Esophagus squamous epithelium (tissue), 5 donors: ENCODE results near the gene RNGTT. TPM values are rescaled to one million over a fixed set of nuclear protein-coding genes. Genes with fewer than 3 reads are reported as not detected.

ENCODE experiments used
- DNase-seq: peaks from one replicate; lab custom pipeline; 2025; lab: John Stamatoyannopoulos, UW
- H3K27ac ChIP-seq, 4 donors: fragments of 200-600 bp; sonication (generic); one replicate each; pipeline ENCODE4 v1.5.1; 2016 to 2019; ENCODE audit warnings: mild to moderate bottlenecking in 1 of 4
- H3K27me3 ChIP-seq, 4 donors: fragments of 200-600 bp; sonication (generic); 1 replicate in 3 of 4; 2 replicates in 1 of 4; pipeline versions ENCODE4 v1.5.1 to v1.6.0; 2017 to 2021; ENCODE audit warnings: antibody characterized with exemption in 1 of 4
- H3K36me3 ChIP-seq, 3 donors: fragments of 200-600 bp; sonication (generic); one replicate each; pipeline ENCODE4 v1.5.1; 2016 to 2019
- H3K4me1 ChIP-seq, 3 donors: fragments of 200-600 bp; sonication (generic); one replicate each; pipeline ENCODE4 v1.5.1; 2017 to 2019
- H3K4me3 ChIP-seq, 4 donors: fragments of 200-600 bp; sonication (generic); 1 replicate in 3 of 4; 2 replicates in 1 of 4; pipeline ENCODE4 v1.5.1; 2016 to 2019; ENCODE audit warnings: mild to moderate bottlenecking in 2 of 4, moderate library complexity in 1 of 4
- H3K9me3 ChIP-seq, 3 donors: fragments of 200-600 bp; sonication (generic); one replicate each; pipeline ENCODE4 v1.5.1; 2016 to 2019
- POLR2A ChIP-seq, 4 donors: fragments of 450-650 bp; IDR thresholded peaks; one replicate each; pipeline ENCODE4 v1.6.1; 2017; ENCODE audit warnings: antibody characterized with exemption in 4 of 4, mild to moderate bottlenecking in 4 of 4, moderate library complexity in 3 of 4
- WGBS, 2 donors: methylation state at CpG; one replicate each; pipeline ENCODE4 v1.1.5; 2018; 5-methylcytosine and 5-hydroxymethylcytosine counted together
- intact Hi-C: fragments of 100-400 bp; cut with DNase I; formaldehyde crosslinking; loops from one replicate; pipeline ENCODE4 v1.15.0; 2022
- total RNA-seq, 4 donors: library from RNA; depleted of rRNA; stranded (reverse); fragments of >200 nt; gene quantifications; one replicate each; pipeline ENCODE4 v1.1.0, GENCODE V29; 2016
- TF ChIP-seq, protein P1 (sequence below), 6 experiments: fragments of 450-650 bp in 4 of 6; fragments of 200-600 bp in 2 of 6; sonication (generic) in 2 of 6; IDR thresholded peaks; one replicate each; pipeline ENCODE4 v1.5.1; 2016 to 2019; ENCODE audit warnings: antibody characterized with exemption in 6 of 6, mild to moderate bottlenecking in 4 of 6, moderate library complexity in 4 of 6
- donor health status: DM: yes; HTN: yes; CAD: no.

RNGTT gene
- total RNA-seq, 4 donors from 2014 or later = 8.3 to 22.3 (median 18.3) TPM

- intact Hi-C loops = no loop called here
- Histone ChIP-seq H3K9me3 (no peaks in the 10 kb centered on the region), H3K27me3 (no peaks in the 10 kb centered on the region), H3K36me3 (no peaks in the 10 kb centered on the region), H3K4me1 (no peaks in the 10 kb centered on the region), H3K27ac (no peak overlapping the region), H3K4me3 (no peak overlapping the region)
- TF ChIP-seq, protein P1, sequence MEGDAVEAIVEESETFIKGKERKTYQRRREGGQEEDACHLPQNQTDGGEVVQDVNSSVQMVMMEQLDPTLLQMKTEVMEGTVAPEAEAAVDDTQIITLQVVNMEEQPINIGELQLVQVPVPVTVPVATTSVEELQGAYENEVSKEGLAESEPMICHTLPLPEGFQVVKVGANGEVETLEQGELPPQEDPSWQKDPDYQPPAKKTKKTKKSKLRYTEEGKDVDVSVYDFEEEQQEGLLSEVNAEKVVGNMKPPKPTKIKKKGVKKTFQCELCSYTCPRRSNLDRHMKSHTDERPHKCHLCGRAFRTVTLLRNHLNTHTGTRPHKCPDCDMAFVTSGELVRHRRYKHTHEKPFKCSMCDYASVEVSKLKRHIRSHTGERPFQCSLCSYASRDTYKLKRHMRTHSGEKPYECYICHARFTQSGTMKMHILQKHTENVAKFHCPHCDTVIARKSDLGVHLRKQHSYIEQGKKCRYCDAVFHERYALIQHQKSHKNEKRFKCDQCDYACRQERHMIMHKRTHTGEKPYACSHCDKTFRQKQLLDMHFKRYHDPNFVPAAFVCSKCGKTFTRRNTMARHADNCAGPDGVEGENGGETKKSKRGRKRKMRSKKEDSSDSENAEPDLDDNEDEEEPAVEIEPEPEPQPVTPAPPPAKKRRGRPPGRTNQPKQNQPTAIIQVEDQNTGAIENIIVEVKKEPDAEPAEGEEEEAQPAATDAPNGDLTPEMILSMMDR (IDR thresholded peaks at IDR 0.05) = no peak
- TF ChIP-seq POLR2A (IDR thresholded peaks at IDR 0.05) = no peak
- no peak for DNase-seq
- 55 to 78% methylated on average over 2 of the region's 2 CpGs for WGBS, 2 donors
Measured at GRCh38 chr6:88855541-88856147, 107.8 kb downstream of the RNGTT start.

- no peak for TF ChIP-seq POLR2A (IDR thresholded peaks at IDR 0.05)
- TF ChIP-seq, protein P1 (IDR thresholded peaks at IDR 0.05) = no peak
- intact Hi-C loops = no loop called here
- H3K27me3 ChIP-seq = no peaks in the 10 kb centered on the region
- H3K36me3 ChIP-seq = no peaks in the 10 kb centered on the region
- H3K4me3 ChIP-seq = no peak overlapping the region
- no peak overlapping the region for H3K27ac ChIP-seq
- no peak for DNase-seq
- H3K4me1 ChIP-seq = no peaks in the 10 kb centered on the region
- no peaks in the 10 kb centered on the region for H3K9me3 ChIP-seq
Measured at GRCh38 chr6:88852775-88853174, 110.6 kb downstream of the RNGTT start.

GRCh38 chr6:88852000-88852399, 111.4 kb downstream of the RNGTT start:
- no peak for TF ChIP-seq POLR2A (IDR thresholded peaks at IDR 0.05)
- TF ChIP-seq, protein P1 (IDR thresholded peaks at IDR 0.05) = no peak
- no peaks in the 10 kb centered on the region for H3K27me3 ChIP-seq
- no peaks in the 10 kb centered on the region for H3K4me1 ChIP-seq
- H3K4me3 ChIP-seq = no peak overlapping the region
- 92 to 96% methylated on average over 2 of the region's 2 CpGs for WGBS, 2 donors
- no peak overlapping the region for H3K27ac ChIP-seq
- H3K9me3 ChIP-seq = no peaks in the 10 kb centered on the region
- no peaks in the 10 kb centered on the region for H3K36me3 ChIP-seq
- intact Hi-C loops = no loop called here
- no peak for DNase-seq

DNA sequence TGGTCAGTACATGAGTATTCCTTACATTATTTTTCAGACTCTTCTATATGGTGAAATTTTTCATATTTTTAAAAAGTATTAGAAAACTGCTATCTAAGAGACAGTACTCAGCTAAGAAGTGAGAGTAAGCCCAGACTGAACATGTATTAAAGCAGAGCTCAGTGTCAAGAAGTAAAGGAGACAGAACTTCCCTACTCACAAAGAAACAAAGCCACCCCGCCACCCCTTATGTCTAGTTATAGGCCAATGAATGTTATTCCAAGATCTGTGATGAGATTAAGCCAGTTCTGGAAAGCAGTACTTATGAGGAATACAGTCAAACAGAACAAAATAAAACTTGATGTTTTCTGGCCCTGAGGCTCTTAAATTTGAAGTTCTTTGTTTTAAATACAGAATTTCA, 114.5 kb downstream of the RNGTT start:
- Histone ChIP-seq H3K27ac (no peak overlapping the region), H3K27me3 (no peaks in the 10 kb centered on the region), H3K4me3 (no peak overlapping the region), H3K9me3 (no peaks in the 10 kb centered on the region), H3K4me1 (no peaks in the 10 kb centered on the region), H3K36me3 (peaks cover 0 to 4% (median 0%) of the 10 kb centered on the region in 3 donors)
- intact Hi-C loops = no loop called here
- no peak for DNase-seq
- no peak for TF ChIP-seq POLR2A (IDR thresholded peaks at IDR 0.05)
- TF ChIP-seq, protein P1 (IDR thresholded peaks at IDR 0.05) = no peak
- 75 to 76% methylated on average over 1 of the region's 1 CpG for WGBS, 2 donors

GRCh38 chr6:88843040-88843439, 120.4 kb downstream of the RNGTT start:
- intact Hi-C loops = no loop called here
- Histone ChIP-seq H3K9me3 (no peaks in the 10 kb centered on the region), H3K36me3 (peaks cover 0 to 31% (median 0%) of the 10 kb centered on the region in 3 donors), H3K27me3 (no peaks in the 10 kb centered on the region), H3K27ac (peak overlapping the region in 2 of 4 donors; percentile 31 to 49), H3K4me3 (no peak overlapping the region), H3K4me1 (no peaks in the 10 kb centered on the region)
- DNase-seq = no peak
- TF ChIP-seq POLR2A (IDR thresholded peaks at IDR 0.05) = no peak
- TF ChIP-seq, protein P1 (IDR thresholded peaks at IDR 0.05) = no peak
